Heart left ventricle (tissue), 16 donors: ENCODE data around the gene SLC19A1. TPM values are rescaled to one million over a fixed set of nuclear protein-coding genes. Genes with fewer than 3 reads are reported as not detected.
A peak's percentile ranks its signal among the peaks of the same experiment; 100 is the strongest.

Source experiments
- ATAC-seq, 4 donors: fragments of 200-7000 bp; cut with Tn5 transposase; one replicate each; pipeline ENCODE4 v1.9.1; 2020 to 2022; ENCODE audit warnings: moderate library complexity in 4 of 4, mild to moderate bottlenecking in 3 of 4, moderate number of reproducible peaks in 1 of 4
- DNase-seq, 5 donors: peaks; one replicate each; pipeline ENCODE4 v3.0.0-alpha.2; 2020
- H3K27ac ChIP-seq, 12 donors: fragments of 200-600 bp; sonication (generic) in 4 of 12; one replicate each; pipeline versions ENCODE4 v1.5.0 to v1.8.0; 2016 to 2022; ENCODE audit warnings: mild to moderate bottlenecking in 2 of 12
- H3K27me3 ChIP-seq, 9 donors: fragments of 200-600 bp; sonication (generic) in 2 of 9; one replicate each; pipeline versions ENCODE4 v1.5.1 to v1.8.0; 2016 to 2022; ENCODE audit warnings: mild to moderate bottlenecking in 3 of 9
- H3K36me3 ChIP-seq, 9 donors: fragments of 200-600 bp; sonication (generic) in 2 of 9; one replicate each; pipeline versions ENCODE4 v1.5.0 to v1.8.0; 2018 to 2022; ENCODE audit warnings: mild to moderate bottlenecking in 2 of 9
- H3K4me1 ChIP-seq, 12 donors: fragments of 200-600 bp; sonication (generic) in 4 of 12; one replicate each; pipeline versions ENCODE4 v1.5.0 to v1.8.0; 2016 to 2022; ENCODE audit warnings: mild to moderate bottlenecking in 3 of 12
- H3K4me3 ChIP-seq, 12 donors: fragments of 200-600 bp; sonication (generic) in 4 of 12; one replicate each; pipeline versions ENCODE4 v1.5.0 to v1.8.0; 2017 to 2022; ENCODE audit warnings: mild to moderate bottlenecking in 9 of 12, moderate library complexity in 4 of 12
- H3K9me3 ChIP-seq, 12 donors: fragments of 200-600 bp; sonication (generic) in 4 of 12; one replicate each; pipeline versions ENCODE4 v1.5.0 to v1.8.0; 2016 to 2022; ENCODE audit warnings: mild to moderate bottlenecking in 1 of 12
- POLR2A ChIP-seq, 2 donors: fragments of 450-650 bp; IDR thresholded peaks; one replicate each; pipeline ENCODE4 v1.6.1; 2017; ENCODE audit warnings: antibody characterized with exemption in 2 of 2, mild to moderate bottlenecking in 2 of 2, moderate library complexity in 2 of 2
- WGBS, 4 donors: extraction: QIAGEN DNeasy Blood & Tissue Kit in 2 of 4; methylation state at CpG; one replicate each; pipeline versions ENCODE4 v1.1.5 to v1.1.7; 2013 to 2018; 5-methylcytosine and 5-hydroxymethylcytosine counted together
- intact Hi-C, 10 donors: fragments of 100-400 bp; cut with DNase I; formaldehyde crosslinking; loops; one replicate each; pipeline versions ENCODE4 v1.11.1 to v1.14.2; 2022
- polyA plus RNA-seq, 2 donors: library from polyadenylated mRNA; stranded (reverse); fragments of 200-250 nt; gene quantifications; one replicate each; pipeline ENCODE4 v1.2.3, GENCODE V29; 2013
- total RNA-seq, 9 donors: library from RNA; depleted of rRNA in 2 of 9; stranded (reverse); fragments of >200 nt in 2 of 9; fragmentation: NEBNext Ultra II Directional in 3 of 9; extraction: Animal tissue kit (Norgen Biotek cat#: 25700) in 3 of 9; gene quantifications; one replicate each; pipeline versions ENCODE4 v1.1.0 to v1.2.4, GENCODE V29; 2016 to 2023
- TF ChIP-seq, protein P1 (sequence below), 12 donors: fragments of 200-600 bp; sonication (generic) in 4 of 12; IDR thresholded peaks; one replicate each; pipeline versions ENCODE4 v1.5.0 to v1.8.0; 2018 to 2022; ENCODE audit warnings: antibody characterized with exemption in 12 of 12, mild to moderate bottlenecking in 5 of 12
- donor health status: ischemic (EF 13 %, LVEDD 7.1; RV severe dilation, severe dysfunction).
- donor health status: healthy with polysubstance abuse.
- donor health status: DM: no; HTN: yes; CAD: no.
- donor health status: DM: no; HTN: no; CAD: no.
- donor health status: ischemic (EF 25% LVEDD 6.9; RV normal size, moderate dysfunction).
- donor health status: ischemic (EF 25% LVEDD 5.7; RV mildly dilated, moderate dysfunction).
- donor health status: healthy.
- donor health status: DM: yes; HTN: yes; CAD: no.
- donor health status: ischemic (EF 35%, LVEDD 5.7; RV mildly dilated, moderate dysfunction).
- donor health status: nonischemic (EF 11% LVEDD 7.7; RV severe dilation, severe dysfunction).
- donor health status: DM: yes; HTN: yes; CAD: no.
- donor health status: PGD.
- donor health status: ischemic (EF 29% LVEDD 5.4; RV normal size, mild dysfunction).
- donor health status: nonischemic (EF 23%, LVEDD 6.1; RV moderate dilation, normal function).

The SLC19A1 gene
- total and polyA plus RNA-seq, 11 donors = 2.4 to 7.0 (median 3.5) TPM

DNA sequence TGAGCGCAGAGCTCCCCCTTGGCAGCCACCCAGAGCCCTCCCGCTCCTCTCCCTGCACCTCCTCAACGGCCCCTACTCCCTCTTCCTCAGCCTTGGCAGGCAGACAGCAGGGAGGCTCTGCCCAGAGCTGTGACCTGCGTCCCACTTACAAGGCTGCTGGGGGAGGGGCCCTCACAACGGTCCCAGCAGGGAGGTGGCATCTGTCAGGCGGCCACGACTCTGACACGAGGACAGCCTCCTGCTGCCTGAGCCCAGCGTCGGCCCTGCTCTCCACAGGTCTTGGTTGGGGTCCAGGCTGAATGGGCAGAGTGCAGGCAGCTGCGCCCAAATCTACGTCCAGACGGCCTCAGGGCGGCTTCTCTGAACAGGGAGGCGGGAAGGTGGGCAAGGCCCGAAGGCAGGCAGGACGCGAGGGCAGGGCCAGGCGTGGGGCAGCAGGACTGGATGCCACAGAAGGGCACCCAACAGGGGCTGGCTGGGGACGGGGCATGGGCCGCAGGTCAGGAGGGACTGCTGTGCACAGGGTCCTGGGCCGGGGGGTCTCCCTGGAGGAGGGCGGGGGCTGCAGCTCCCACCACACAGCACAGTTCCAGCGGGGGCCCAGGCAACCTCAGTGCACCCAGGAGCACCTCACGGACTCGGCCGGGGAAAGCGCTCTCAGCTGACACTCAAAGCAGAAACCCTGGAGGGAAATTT lies 7.5 kb downstream of the SLC19A1 start:
- peak; percentile 77 to 94 (median 87) for ATAC-seq
- intact Hi-C loops = loop anchor here in 1 of 10 donors (5.0 kb wide), 1 partner anchor 57 kb away; no protein-coding TSS in a partner anchor

GRCh38 chr21:45533846-45534635 lies 8.2 kb downstream of the SLC19A1 start:
- ATAC-seq (peak in 3 of 4 donors; percentile 5 to 67 (median 61)), DNase-seq (peak in 4 of 5 donors; percentile 18 to 69 (median 57))
- H3K4me1 ChIP-seq = peaks cover 0 to 39% (median 11%) of the 10 kb centered on the region in 12 donors
- H3K9me3 ChIP-seq = no peaks in the 10 kb centered on the region
- peaks cover 0 to 8% (median 0%) of the 10 kb centered on the region in 9 donors for H3K36me3 ChIP-seq
- TF ChIP-seq, protein P1, sequence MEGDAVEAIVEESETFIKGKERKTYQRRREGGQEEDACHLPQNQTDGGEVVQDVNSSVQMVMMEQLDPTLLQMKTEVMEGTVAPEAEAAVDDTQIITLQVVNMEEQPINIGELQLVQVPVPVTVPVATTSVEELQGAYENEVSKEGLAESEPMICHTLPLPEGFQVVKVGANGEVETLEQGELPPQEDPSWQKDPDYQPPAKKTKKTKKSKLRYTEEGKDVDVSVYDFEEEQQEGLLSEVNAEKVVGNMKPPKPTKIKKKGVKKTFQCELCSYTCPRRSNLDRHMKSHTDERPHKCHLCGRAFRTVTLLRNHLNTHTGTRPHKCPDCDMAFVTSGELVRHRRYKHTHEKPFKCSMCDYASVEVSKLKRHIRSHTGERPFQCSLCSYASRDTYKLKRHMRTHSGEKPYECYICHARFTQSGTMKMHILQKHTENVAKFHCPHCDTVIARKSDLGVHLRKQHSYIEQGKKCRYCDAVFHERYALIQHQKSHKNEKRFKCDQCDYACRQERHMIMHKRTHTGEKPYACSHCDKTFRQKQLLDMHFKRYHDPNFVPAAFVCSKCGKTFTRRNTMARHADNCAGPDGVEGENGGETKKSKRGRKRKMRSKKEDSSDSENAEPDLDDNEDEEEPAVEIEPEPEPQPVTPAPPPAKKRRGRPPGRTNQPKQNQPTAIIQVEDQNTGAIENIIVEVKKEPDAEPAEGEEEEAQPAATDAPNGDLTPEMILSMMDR (IDR thresholded peaks at IDR 0.05) = no peak
- TF ChIP-seq POLR2A (IDR thresholded peaks at IDR 0.05) = no peak
- 63 to 67% (median 64%) methylated on average over 16 to 20 of the region's 20 CpGs; no CpG with 5 or more reads in 1 of the 4 donors for WGBS, 4 donors
- intact Hi-C loops = no loop called here
- no peaks in the 10 kb centered on the region for H3K27me3 ChIP-seq
- peak overlapping the region in 8 of 12 donors; percentile 14 to 85 (median 57) for H3K27ac ChIP-seq
- peak overlapping the region in 1 of 12 donors; percentile 15 for H3K4me3 ChIP-seq

More for the DNA sequence above, 7.5 kb downstream of the SLC19A1 start:
- no peak for TF ChIP-seq POLR2A (IDR thresholded peaks at IDR 0.05)
- TF ChIP-seq, protein P1 (IDR thresholded peaks at IDR 0.05) = no peak
- 52 to 71% (median 58%) methylated on average over 21 to 28 of the region's 28 CpGs for WGBS, 4 donors
- H3K27ac ChIP-seq = peak overlapping the region in 8 of 12 donors; percentile 7 to 85 (median 57)
- H3K27me3 ChIP-seq = no peaks in the 10 kb centered on the region
- peak; percentile 70 to 90 (median 85) for DNase-seq
- H3K4me1 ChIP-seq = peaks cover 0 to 39% (median 11%) of the 10 kb centered on the region in 12 donors
- no peaks in the 10 kb centered on the region for H3K9me3 ChIP-seq
- H3K36me3 ChIP-seq = peaks cover 0 to 8% (median 0%) of the 10 kb centered on the region in 9 donors
- H3K4me3 ChIP-seq = peak overlapping the region in 1 of 12 donors; percentile 15

DNA sequence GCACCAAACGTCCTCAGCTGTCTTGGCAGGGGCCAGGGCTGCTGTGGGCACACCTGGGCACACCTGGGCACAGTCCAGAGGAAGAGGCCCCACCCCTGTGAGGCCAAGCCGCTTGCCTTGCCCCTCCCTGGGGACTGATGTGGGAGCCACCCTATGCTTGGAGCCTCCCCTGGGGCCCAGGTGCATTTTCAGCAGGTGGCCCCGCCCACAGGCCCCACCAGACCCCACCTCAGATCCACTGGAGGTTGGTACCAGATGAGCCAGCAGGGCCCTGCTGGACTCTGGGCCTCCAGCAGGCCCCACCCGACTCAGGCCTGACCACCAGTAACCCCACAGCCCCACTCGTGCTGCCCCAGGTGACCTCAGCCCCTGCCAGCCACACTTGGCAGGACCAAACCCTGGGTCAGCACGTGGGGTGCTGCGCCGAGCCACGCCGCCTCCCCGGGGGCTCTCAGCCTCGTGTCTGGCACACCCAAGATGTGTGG lies 8.8 kb downstream of the SLC19A1 start:
- H3K4me3 ChIP-seq = no peak overlapping the region
- H3K9me3 ChIP-seq = no peaks in the 10 kb centered on the region
- H3K4me1 ChIP-seq = peaks cover 0 to 39% (median 11%) of the 10 kb centered on the region in 12 donors
- DNase-seq (peak in 4 of 5 donors; percentile 15 to 40 (median 20)), ATAC-seq (no peak)
- peak overlapping the region in 5 of 12 donors; percentile 18 to 83 (median 72) for H3K27ac ChIP-seq
- TF ChIP-seq POLR2A (IDR thresholded peaks at IDR 0.05) = no peak
- TF ChIP-seq, protein P1 (IDR thresholded peaks at IDR 0.05) = no peak
- 33 to 87% (median 85%) methylated on average over 1 to 12 of the region's 12 CpGs for WGBS, 4 donors
- peaks cover 0 to 8% (median 0%) of the 10 kb centered on the region in 9 donors for H3K36me3 ChIP-seq
- intact Hi-C loops = no loop called here
- no peaks in the 10 kb centered on the region for H3K27me3 ChIP-seq
